Stimulated activated CD4-positive, alpha-beta T cell treated with anti-CD3 and anti-CD28 coated beads, Interleukin-2, amount 100 ng/mL, for 4 hours (primary cell): ENCODE measurements around the gene SLC15A4.

Experiments used
- DNase-seq: peaks from one replicate; pipeline ENCODE4 v3.0.0-alpha.2; 2020; ENCODE audit warnings: low read depth

Gene SLC15A4

DNA sequence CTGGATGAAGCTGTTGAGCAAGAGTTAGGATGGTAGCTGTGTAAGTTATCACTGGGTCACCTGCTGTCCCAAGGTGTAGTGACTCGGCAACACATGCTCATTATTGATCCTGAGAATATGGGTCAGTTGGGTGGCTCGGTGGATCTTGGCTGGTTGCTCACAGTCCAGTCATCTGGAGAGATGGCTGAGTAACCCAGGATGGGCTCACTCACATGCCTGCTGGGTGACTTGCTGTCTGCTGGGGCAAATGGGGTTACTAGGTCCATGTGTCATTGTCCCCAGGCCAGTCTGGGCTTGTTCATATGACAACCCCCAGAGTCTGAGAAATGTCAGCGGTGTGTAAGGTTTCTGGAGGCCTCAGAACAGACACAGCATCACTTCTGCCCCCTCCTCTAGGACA, 69.5 kb downstream of the SLC15A4 start:
- DNase-seq = no peak

DNA sequence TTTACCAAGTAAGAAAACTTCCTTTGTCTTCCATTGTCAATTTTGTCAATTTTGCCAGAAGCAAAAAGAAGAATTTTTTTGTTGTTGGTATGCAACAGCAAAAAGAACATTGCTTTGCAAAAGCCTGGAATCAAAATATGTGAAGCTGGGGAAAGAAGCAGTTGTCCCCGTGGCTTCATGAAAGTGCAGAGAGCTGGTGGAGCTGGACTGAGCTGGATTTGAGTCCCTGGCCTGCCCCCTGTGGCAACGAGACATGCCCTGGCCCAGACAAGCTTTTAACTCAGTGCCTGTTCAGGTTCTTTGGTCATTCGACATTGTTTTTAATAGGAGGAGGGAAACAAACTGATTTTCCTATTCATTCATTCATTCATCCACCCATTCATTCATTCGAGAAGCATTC, 70.3 kb downstream of the SLC15A4 start:
- no peak for DNase-seq

DNA sequence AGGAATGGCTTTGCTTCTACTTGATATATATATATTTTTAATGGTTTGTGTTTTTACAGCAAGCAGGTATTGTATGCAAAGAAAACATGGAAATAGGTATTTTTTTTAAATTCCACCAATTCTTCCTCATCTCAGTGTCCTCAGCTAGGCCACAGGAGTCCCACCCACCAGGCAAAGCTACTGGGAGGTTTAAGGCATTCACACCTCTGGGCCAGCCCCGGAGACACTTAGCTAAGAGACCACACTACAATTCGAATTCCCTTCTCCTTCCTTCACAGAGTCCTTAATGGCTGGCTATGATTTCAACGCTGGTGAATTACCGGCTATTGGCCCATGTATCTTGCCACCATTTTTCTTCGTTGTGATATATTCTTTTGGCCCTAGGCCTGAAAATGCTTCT, 71.4 kb downstream of the SLC15A4 start:
- DNase-seq = no peak

DNA sequence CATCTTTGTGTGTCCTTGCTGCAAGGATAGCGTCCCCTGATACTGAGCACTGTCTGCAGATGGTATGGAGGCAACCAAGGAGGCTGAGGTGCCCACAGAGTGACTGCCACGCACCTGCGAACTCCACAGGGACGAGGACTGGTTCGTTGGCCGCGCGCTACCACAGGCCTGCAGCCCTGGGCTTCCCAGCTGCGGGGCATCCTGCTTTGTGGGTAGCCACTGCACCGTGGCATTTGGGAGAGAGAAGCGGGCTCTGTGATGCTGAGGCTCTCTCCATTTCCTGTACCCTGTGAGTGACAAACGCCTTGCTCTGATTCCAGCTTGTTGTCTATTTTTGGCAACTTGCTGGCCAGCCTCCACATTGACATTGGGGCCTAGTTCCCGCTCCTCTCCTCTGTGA, 76.3 kb downstream of the SLC15A4 start:
- DNase-seq = no peak

GRCh38 chr12:128745772-128746689, 77.7 kb downstream of the SLC15A4 start:
- DNase-seq = no peak

DNA sequence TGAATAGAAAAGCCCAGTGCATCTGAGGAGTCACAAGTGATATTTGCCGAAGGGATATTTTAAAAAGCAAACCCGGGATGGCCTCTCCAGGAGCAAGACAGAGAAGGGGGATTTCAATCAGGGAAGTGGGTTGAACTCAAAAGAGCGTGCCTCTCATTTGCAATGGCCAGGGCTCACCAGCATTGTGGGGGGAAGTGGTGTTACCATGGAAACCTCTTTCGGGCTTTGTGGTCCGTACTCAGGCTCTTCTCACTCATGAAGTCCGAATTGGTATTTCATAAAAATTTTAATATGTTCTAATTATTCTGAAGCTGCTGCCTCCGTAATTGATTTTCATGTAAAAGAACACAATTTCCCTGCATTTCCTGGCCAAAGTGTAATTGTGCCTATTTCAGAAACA, 79.8 kb downstream of the SLC15A4 start:
- DNase-seq = no peak
